GM15510 (cell line): ENCODE measurements around the gene VSIG10.

ENCODE experiments used
- POLR2A ChIP-seq: IDR thresholded peaks from 3 replicates; pipeline ENCODE4 v1.6.1; 2011; ENCODE audit warnings: borderline replicate concordance; ENCODE audit not compliant: insufficient read length; ENCODE audit errors: extremely low read depth

Gene VSIG10

GRCh38 chr12:118058227-118058626 lies 45.6 kb downstream of the VSIG10 start:
- TF ChIP-seq POLR2A = no peak

- TF ChIP-seq POLR2A = no peak
Measured at GRCh38 chr12:118055865-118056773, 47.7 kb downstream of the VSIG10 start.

GRCh38 chr12:118055144-118055557 lies 48.7 kb downstream of the VSIG10 start:
- no peak for TF ChIP-seq POLR2A

GRCh38 chr12:118053071-118053985 lies 50.5 kb downstream of the VSIG10 start:
- TF ChIP-seq POLR2A = no peak

- no peak for TF ChIP-seq POLR2A
Measured at GRCh38 chr12:118052324-118053070, 51.3 kb downstream of the VSIG10 start.

GRCh38 chr12:118050972-118051910 lies 52.6 kb downstream of the VSIG10 start:
- TF ChIP-seq POLR2A = no peak

- TF ChIP-seq POLR2A = no peak
Measured at GRCh38 chr12:118046430-118046829, 57.4 kb downstream of the VSIG10 start.

GRCh38 chr12:118044577-118044976 lies 59.2 kb downstream of the VSIG10 start:
- no peak for TF ChIP-seq POLR2A

GRCh38 chr12:118044075-118044474 lies 59.7 kb downstream of the VSIG10 start:
- no peak for TF ChIP-seq POLR2A

GRCh38 chr12:118042091-118042490 lies 61.7 kb downstream of the VSIG10 start:
- TF ChIP-seq POLR2A = no peak

GRCh38 chr12:118038137-118038536 lies 65.7 kb downstream of the VSIG10 start:
- TF ChIP-seq POLR2A = no peak

- TF ChIP-seq POLR2A = no peak
Measured at GRCh38 chr12:118036672-118037411, 67.0 kb downstream of the VSIG10 start.

- no peak for TF ChIP-seq POLR2A
Measured at GRCh38 chr12:118035190-118036041, 68.4 kb downstream of the VSIG10 start.
